CD4-positive, alpha-beta T cell treated with Interleukin-10 for 1 hour (primary cell): ENCODE measurements around the gene CD59.

ENCODE experiments used
- DNase-seq: peaks from one replicate; pipeline ENCODE4 v3.0.0-alpha.2; 2020

Gene CD59, protein sequence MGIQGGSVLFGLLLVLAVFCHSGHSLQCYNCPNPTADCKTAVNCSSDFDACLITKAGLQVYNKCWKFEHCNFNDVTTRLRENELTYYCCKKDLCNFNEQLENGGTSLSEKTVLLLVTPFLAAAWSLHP

DNA sequence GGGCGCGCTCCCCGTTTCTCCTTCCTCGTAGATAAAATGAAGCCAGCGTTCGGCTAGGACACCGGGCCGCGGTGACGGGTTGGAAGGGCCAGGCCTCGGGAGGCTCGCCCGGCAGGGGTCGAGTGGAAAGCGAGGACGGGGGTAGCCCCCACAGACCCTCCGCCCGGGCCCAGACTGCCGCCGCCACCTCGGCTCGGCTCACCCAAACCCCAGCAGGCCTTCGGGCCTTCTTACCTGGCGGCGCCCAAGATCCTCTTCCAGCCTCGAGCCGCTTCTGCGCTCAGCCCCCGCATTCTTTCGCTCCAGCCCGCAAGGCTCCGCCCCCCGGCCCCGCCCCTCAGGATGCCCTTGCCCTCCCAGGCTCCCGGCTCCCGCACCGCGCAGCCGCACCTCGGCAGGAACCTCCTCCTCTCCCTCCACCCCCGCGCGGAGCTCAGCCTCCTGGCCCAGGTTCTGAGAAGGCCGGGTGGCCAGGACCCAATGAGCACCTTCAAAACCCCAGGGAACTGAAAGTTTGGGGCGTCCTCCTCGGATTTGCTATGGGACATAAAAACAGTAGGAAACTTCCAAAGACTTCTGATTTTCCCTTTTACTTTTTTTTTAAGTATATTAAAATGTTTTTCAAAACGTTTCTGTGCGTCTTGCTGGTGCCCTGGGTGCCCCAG is at the start of gene CD59:
Gene CD59 (minus strand): TSS at position 276 of the 665 bp plus-strand sequence. CDS start 13,978 bp downstream, outside the sequence.
- DNase-seq, result peak; percentile 91

DNA sequence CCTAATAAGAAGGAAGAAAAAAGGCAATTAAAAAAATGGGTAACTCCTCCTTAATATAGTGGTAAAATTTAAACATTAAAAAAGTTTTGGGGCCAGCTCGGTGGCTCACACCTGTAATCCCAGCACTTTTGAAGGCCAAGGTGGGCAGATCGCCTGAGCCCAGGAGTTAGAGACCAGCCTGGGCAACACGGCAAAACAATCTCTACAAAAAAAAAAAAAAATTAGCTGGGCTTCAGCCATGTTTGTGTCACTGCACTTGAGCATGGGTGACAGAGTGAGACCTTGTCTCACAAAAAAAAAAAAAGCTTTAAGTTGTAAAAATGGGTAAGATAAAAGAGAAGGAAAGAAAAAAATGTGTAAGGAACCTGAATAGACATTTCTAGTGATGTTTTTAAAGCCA is 49.4 kb upstream of the CD59 start:
- DNase-seq, result no peak

DNA sequence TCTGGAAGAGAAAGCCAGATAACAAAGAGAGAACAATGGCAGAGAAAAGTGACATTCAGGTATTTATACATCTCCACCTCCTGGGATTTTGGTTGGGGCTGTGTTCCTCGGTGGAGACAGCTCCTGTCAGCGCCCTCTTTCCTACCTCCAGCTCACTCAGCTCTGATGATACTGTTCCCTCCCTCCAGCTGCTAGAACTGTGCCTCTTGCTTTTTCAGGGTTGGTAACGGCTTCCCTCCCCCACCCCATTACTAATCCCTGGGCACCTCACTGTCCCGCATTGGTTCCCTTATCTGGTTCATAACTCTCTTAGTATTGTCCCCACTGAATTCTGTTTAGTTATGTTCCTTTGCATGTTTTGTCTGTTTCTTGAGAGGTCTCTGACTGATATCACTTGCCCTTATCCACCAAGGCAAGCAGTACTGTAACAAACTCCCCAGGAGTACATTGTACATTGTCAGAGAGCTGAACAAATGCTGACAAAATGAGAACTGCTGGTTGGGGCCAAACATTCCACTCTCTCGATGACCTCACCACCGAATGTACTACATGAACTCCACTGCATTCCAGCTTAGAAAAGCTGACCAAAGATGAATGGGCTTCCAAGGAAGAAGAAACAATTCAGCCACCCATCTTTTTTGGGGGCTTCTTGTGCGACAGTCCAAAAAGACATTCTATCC is 43.8 kb upstream of the CD59 start:
- no peak for DNase-seq

DNA sequence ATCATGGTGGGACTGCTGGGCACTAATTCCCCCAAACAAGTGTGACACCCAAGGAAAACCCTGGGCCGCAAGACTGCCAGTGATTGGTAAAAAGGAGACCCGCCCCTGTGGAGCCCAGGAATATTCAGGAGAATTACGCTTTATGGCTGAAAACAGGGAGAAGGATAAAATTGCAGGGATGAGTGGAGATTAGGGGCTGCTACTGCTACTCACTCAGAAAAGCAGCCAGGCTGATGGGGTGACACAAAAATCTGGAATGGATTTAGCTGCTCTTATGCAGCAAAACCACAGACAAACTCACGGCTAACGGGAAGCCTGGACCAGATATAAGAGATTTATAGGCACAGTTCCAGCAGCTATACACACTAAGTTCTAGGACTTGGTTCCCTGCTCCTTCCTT is 42.5 kb upstream of the CD59 start:
- no peak for DNase-seq

DNA sequence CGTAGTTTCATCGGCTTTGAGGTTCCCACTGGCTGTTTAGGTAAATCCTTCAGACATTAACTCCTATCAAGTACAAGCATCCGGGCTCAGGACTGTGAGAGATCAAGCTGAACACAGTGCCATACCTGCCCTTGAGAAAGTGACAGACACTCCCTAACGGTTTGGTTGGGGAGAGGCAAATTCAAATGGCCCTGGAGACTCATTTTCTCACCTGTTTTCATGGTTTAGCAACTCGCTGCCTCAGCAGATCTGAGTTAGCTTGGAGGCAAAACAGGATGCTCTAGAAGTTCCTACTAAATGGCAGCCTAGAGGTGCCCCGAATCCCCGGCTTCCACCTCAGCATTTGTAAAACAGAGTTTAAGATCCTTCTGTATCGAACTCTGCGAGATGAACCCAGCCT is 41.7 kb upstream of the CD59 start:
- peak; percentile 51 for DNase-seq

DNA sequence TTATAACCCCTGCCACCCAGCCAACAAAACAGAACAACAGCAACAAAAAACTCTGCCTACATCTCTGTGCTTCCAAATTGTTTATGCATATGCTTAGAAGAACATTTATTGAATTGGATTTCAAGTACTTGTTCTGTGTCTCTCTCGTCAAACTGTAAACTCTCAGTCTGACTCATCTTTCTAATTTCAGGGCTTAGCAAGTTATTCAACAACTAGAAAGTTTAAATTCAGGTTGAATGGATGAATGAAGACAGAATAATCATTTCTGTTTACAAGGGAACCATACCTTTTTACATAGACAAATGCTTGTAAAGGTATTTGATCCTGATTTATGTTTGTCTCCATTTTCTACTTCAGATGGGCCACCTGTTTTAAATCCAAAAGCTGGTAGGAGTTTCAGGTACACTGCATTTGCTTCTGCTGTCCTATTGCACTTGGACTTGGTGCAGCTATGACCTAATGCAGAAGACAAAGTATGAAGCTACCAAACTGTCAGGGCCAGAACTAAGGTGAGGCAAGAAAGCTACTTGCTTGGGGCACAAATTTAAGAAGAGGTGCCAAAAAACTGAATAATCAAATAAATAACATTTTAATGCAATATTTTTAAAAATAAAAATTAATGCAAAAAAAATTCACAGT is 39.7 kb upstream of the CD59 start:
- no peak for DNase-seq

DNA sequence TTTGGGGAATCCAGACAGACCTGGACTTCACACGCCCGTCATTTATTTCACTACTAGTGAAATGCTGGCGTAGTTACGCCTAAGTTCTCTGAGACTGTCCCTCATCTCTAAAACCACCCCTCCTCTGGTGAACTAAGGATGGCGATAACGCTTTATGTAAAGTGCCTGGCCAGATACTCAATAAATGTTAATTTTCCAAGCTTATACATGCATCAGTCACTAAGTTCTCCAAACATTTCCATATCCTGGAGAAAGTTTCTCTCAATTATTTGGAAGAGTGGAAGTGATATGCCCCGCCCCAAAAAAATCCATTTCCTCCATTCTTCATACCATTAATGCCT is 39.2 kb upstream of the CD59 start:
- no peak for DNase-seq

DNA sequence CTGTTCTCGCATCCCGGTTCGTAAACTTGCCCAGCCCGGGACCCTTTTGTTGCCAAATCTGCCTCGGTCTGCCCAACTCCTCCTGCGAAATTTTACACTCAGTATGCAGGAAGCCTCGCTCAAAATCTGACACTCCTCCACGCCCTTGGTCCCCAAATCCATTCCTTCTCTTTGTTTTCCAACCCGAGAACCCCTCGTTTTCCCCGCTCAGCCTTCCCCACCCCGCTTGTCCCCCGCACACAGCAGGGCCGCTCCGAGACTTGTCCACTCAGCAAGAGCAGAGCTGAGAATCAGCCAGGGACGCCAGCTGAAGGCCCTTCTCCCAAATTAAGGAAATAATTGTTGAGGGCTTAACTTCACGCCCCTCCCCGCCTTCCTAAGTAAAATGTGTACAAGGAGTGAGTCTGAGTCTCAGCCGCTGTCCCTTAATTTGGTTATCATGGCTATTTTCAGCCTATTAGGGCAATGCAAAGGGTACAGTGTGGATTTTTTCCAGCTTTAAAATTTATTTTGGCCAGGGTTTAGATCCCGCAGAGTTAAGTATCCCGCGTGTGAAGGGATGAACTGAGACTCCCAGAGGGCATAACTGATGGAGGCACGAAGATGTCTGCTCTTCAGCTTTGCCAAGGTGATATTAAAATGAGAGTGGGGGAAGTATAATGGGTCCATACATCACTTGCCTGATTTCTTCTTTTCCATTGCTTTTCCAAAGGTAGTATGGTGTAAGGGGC is 38.7 kb upstream of the CD59 start:
- no peak for DNase-seq

DNA sequence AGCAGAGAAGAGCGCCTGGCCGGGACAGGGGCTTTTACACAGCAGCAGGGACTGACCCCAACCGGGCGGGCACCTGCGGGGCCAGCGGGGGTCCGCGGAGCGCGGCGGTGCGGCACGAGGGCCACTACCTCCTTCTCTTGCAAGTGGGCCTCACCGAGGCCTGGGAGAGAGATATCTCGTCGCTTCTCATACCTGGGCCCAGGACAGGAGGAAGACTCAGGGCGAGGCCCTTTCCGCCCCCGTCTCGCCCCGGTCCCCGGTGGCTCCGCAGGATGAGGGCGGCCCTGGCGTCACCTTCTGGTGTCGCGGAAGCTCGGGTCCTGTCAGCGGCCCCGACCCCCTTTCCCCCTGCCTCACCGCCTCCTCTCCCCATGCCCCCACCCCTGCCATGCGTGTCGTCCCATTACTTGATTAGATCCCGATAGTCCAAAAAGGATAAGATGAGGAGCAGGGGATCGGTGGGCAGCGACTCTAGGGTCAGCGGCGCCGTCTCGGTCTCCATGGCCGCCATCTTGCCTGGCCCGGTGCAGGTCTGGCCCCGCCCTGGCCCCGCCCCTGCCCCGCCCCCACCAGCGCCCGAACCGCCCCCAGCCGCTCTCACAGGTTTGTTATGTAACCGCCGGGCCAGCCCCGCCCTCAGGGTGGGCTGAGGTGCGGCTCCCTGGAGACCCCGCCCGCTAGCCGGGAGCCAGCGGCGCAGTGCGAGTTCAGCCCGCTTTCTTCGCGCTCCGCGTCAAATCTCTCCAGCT is 37.9 kb upstream of the CD59 start, which contains the start of gene FBXO3:
Gene FBXO3 (minus strand): TSS at position 534 of the 749 bp plus-strand sequence. CDS start 23 bp downstream, at position 511.
- peak; percentile 92 for DNase-seq

DNA sequence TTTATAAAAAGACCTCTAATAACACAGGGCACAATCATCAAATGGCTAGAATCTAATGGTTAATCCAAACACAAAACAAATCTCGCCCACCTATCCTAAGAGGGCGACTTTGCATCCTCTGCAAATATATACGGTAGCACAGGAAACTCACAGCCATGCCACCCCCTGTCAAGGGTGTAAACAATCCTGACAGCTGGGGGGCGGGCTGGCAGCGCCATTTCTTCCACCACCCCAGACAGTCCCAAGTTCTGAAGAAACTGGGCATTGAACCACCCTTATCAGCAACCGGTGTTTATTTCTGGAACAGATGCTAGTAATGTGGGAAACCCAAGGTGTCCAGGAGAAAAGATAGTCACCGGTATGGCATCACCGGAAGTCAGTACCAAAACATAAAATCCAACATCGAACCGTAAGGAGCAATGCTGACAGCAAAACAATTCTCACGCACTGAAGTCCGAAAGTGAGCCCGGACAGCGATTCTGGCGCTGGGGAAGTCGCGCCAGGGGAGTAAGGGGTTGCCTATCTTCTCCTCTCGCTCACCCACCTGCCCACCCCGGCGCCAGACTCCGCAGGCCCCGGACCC is 37.3 kb upstream of the CD59 start:
- DNase-seq, result peak; percentile 40

DNA sequence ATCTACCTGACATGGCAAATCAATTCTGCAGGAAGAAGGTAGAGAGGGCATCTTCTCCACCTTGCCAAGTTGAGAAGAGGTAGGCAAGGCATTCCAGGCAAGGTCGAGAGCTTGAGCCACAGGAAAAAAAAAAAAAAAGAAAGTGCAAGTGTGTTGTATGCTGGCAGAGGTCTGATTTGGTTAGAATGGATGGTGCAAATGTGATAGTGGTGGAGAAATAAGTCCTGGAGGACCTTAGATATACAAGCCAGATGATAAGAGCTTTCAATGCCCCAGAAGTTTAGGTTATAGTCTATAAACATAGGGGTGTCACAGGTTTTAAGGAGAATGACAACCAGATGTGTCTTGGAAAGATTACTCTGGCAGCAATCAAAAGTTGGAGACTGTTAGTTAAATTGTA is 36.6 kb upstream of the CD59 start:
- no peak for DNase-seq

DNA sequence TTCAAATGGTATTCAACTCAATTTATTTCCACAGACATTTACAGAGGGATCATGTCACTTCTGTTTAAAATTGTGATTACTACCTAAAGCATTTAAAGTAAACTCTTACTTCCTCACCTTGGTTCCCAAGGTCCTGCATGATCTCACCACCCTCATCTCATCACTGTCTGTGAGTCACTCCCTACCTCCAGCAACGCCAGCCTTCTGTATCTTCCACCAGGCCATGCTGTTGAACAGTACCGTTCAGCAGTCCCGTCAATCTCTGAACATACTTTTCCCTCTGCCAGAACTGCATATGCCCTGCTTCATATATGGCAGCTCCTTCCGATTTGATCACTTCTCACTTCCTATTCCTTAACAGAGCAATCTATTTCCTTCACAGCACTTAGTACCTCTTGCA is 36.1 kb upstream of the CD59 start:
- no peak for DNase-seq

DNA sequence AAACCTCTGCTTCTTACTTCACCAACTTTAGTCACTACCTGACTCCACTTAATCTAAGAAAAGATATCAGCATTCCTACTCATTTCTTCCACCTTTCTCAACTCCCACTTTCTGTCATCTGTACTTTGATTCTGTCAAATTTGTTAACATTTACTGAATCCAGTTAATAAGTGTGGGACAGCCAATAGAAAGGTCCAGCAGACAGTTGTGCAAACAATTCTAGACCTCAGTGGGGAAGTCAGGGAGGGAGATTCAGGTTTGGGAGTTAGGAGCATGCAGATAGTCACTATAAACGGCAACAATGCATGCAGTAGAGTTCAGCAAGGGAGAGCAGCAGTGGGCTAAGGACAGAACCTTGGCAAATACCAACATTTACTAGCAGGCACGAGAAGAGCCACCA is 34.0 kb upstream of the CD59 start:
- no peak for DNase-seq

DNA sequence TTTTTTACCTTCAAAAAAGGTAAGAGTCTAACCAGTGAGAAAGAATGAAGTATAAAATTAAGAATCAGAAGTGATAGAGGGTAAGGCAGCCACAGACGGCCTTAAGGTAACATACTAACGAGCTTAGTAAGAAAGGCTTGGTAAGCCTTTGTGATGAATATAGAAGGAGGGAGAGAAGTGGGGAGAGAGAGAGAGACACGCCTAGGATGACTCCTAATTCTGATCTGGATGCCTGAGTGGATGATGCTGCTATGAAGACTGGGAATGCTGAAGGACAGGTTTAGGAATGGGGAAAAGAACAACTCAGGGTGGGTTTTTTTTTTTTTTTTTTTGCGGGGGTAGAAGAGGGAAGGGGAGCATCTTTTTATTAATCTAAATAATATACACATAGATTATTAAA is 33.3 kb upstream of the CD59 start:
- DNase-seq, result no peak

DNA sequence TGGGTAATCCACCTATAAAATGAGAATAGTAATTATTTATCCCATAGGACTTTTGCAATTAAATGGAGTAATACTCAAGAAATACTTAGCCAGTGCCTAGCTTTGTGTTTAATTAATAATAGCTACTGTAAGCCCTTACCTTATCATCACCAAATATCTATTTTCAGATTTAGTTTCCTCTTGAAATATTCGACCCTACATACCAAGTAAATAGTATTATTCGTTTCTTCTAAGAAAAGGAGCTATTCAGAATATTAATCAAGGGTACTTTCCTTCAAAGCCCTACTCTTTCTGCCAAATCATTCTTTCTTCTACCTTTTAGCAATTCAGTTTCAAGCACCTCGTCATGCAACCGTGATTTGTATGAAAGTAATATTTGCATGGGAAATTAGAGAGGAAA is 31.4 kb upstream of the CD59 start:
- no peak for DNase-seq

DNA sequence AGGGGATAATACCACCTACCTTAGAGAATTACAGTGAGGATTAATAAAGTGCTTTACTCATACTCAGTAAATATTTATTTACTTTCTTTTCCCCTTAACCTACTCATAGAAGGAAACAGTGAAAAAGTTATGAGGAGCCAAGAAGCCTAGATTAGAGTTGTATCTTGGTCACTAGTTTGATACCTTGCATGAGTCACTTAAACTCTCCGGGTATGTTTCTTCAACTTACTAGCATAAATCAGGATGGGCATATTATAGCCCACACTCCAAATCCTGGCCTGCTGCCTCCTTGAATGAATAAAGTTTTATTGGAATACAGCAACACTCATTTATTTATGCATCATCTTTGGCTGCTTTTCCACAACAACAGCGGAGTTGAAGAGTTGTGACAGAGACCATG is 29.9 kb upstream of the CD59 start:
- no peak for DNase-seq

DNA sequence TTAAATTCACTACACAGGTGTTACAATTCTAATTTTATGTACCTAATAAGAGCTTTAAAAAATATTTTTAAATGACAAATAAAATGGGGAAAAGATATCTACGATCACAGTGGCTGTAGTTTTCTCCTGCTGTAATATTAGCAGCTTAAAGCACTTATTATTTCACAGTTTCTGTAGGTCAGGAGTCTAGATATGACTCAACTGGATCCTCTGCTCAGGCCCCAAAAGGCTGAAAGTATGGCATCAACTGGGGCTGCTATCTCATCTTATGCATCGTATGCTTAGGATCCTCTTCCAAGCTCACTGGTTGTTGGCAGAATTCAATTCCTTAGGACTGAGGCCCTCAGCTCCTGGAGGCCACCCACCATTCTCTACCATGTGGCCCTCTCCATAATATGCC is 25.2 kb upstream of the CD59 start:
- no peak for DNase-seq

DNA sequence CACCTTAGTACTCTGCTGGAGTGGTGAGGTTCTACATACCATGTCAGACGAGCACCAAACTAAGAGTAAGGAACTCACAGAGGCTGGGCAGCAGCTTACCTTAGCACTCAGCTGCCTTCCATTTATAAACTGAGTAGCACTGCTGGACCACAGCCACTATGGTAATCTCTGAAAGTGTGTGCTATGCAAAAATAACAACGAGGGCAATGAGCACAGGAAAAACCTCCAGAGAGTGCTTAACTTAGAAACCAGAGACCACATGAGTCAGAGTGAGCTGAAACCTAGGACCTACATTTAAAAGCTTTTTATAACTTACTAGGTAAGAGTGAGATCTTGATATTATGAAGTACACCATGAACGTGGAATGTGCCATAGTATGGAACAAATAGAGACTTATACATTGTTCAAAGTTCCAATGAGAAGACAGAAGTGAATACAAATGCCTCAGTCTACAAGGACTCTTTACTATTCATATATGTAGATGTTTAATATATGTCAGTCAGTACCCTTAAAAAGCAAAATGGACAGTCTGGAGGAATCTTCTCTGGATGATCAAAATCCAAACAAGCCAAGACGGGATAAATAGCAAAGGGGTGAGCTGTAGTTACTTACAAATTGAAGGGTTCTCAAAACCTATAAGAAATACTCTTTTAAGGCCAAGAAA is 17.2 kb upstream of the CD59 start:
- DNase-seq, result no peak

DNA sequence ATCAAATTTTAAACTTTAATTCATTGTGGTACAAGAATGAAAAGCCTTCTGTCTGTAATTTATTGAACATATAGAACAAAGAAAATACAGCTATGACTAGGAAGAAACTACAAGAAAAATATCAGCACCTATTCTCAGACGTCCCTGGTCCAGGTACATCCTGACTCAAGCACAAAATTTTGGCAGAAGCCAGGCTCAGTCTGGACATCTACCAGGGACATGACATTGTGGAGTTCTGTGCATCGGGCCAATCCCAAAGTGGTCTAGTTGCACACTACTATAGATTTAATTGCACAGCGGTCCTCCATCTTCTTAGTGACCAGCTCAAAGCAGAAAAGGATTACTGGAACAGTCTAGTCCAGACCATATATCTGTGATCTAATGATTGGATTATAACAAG is 15.7 kb upstream of the CD59 start:
- no peak for DNase-seq

DNA sequence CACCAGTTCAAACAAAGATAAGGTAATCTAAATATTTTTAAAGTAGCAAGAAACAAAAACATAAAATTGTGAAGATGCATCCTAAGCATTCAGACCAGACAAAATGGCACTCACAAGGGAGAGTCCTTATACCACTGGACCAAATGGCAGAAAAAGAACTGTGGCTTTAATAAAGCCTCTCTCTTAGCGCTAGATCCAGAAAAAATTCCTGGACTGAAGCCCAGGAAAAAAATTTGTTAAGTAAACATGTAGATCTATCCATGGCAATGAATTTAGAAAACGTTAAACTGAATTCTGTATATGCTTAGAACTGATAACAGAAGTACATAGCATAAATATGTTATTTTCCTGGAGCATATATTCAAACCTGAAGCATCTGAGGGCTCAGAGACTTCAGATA is 11.8 kb upstream of the CD59 start:
- DNase-seq, result no peak

DNA sequence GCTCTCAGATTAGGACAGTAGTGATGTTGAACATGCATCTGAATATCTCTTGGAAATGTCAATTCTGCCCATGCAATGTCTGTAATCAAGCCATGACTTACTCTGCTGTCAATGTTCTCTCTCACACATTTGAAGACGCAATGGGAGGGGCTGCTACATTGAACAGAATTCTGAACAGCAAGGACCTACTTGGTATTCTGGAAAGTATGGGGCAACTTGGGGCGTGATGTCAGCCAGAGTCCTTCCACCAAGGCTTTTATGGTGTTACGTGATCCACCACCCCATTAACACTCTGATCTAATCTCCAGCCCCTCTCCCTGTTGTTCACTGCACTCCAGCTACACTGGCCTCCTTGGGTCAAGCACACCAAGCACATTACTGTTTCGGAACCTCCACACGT is 7.1 kb upstream of the CD59 start:
- DNase-seq, result no peak
